Caco-2 (cell line): ENCODE measurements around the gene KRTAP29-1. TPM values are rescaled to one million over a fixed set of nuclear protein-coding genes. Genes with fewer than 3 reads are reported as not detected.

Experiments
- BruUV-seq: library from RNA; stranded (reverse); fragments of 400-500 nt; replicated peaks from 2 replicates; lab custom pipeline; 2021; lab: Mats Ljungman, UMichigan
- CTCF ChIA-PET: fragments of 300-600 bp; sonication (Branson Sonifier 250); formaldehyde crosslinking; loops from one replicate; lab custom pipeline; 2022; ENCODE audit warnings: antibody characterized with exemption; lab: Charles Lee
- POLR2A ChIA-PET: fragments of 300-600 bp; sonication (Branson Sonifier 250); formaldehyde crosslinking; loops from one replicate; lab custom pipeline; 2022; ENCODE audit warnings: antibody characterized with exemption; lab: Charles Lee
- DNase-seq, 2 experiments: peaks; one replicate each; pipeline versions ENCODE4 v3.0.0 to v3.0.0-alpha.2; 2020 to 2022
- H3K27me3 ChIP-seq: replicated peaks from 2 replicates; pipeline ENCODE4 v1.6.0; 2011; ENCODE audit warnings: low read length; ENCODE audit not compliant: control insufficient read depth, insufficient read depth
- H3K36me3 ChIP-seq: 2 replicates; pipeline ENCODE4 v1.5.1; 2011; ENCODE audit warnings: low read length; ENCODE audit not compliant: control insufficient read depth, insufficient read depth
- H3K4me1 ChIP-seq: fragments of 250-450 bp; sonication (Bioruptor Pico); 2 replicates; pipeline ENCODE4 v1.5.1; 2020; ENCODE audit warnings: mild to moderate bottlenecking
- H3K4me3 ChIP-seq: 2 replicates; pipeline ENCODE4 v1.5.1; 2011; ENCODE audit warnings: low read depth, mild to moderate bottlenecking, control low read depth, low read length
- H3K9me3 ChIP-seq: fragments of 250-450 bp; sonication (Bioruptor Pico); 2 replicates; pipeline ENCODE4 v1.5.1; 2020; ENCODE audit warnings: mild to moderate bottlenecking, moderate library complexity
- H3K27ac Mint-ChIP-seq: one replicate; pipeline ENCODE4 v1.8.0; 2022; ENCODE audit warnings: mixed read lengths; ENCODE audit not compliant: unreplicated experiment
- H3K27me3 Mint-ChIP-seq: one replicate; pipeline ENCODE4 v1.8.0; 2022; ENCODE audit warnings: mixed read lengths; ENCODE audit not compliant: insufficient read depth, unreplicated experiment
- H3K36me3 Mint-ChIP-seq: one replicate; pipeline ENCODE4 v1.8.0; 2022; ENCODE audit warnings: mild to moderate bottlenecking, mixed read lengths; ENCODE audit not compliant: insufficient read depth, unreplicated experiment
- H3K4me1 Mint-ChIP-seq: one replicate; pipeline ENCODE4 v1.8.0; 2022; ENCODE audit warnings: low read depth, mixed read lengths; ENCODE audit not compliant: unreplicated experiment
- H3K4me3 Mint-ChIP-seq: one replicate; pipeline ENCODE4 v1.8.0; 2022; ENCODE audit warnings: mild to moderate bottlenecking, moderate library complexity, mixed read lengths; ENCODE audit not compliant: unreplicated experiment
- H3K9me3 Mint-ChIP-seq: one replicate; pipeline ENCODE4 v1.8.0; 2022; ENCODE audit warnings: mixed read lengths; ENCODE audit not compliant: unreplicated experiment
- CTCF ChIP-seq, 2 experiments: fragments of 200-600 bp in 1 of 2; IDR thresholded peaks; 1 replicate in 1 of 2; 2 replicates in 1 of 2; pipeline versions ENCODE4 v1.5.1 to v1.8.0; 2011 to 2022; ENCODE audit warnings: antibody characterized with exemption in 1 of 2, control low read depth in 1 of 2, inconsistent platforms in 1 of 2, low read depth in 1 of 2, low read length in 1 of 2, mild to moderate bottlenecking in 1 of 2, moderate library complexity in 1 of 2; ENCODE audit not compliant: insufficient read depth in 1 of 2, severe bottlenecking in 1 of 2, unreplicated experiment in 1 of 2
- intact Hi-C: fragments of 100-400 bp; cut with micrococcal nuclease; formaldehyde crosslinking; loops from one replicate; pipeline ENCODE4 v1.10.0; 2022; ENCODE audit not compliant: unreplicated experiment
- total RNA-seq: library from RNA; stranded (reverse); gene quantifications from 2 replicates; pipeline ENCODE4 v1.2.3, GENCODE V29; 2022

KRTAP29-1 gene
- total RNA-seq, 1 experiment from 2014 or later = not detected

DNA sequence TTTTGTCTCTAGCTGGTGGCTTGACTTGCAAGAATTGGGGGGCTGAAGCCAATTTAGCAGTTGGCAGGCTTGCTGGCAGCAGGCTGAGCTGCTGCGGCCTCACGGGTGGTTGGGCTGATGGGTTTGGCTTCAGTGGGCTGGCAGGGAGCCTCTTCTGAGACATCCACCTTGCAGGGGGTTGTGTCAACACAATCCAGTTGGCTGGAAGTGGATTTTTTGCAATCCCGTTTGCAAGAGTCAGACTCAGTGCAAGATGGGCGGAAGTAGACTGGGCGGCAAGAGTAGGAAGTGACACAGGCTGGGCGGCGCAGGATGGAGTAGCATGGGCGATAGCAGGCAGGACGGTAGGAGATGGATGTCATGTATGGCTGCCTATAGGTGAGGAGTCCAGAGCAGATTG lies 5.0 kb upstream of the KRTAP29-1 start:
- H3K36me3 ChIP-seq = no peaks in the 10 kb centered on the region
- intact Hi-C loops = no loop called here
- Mint-ChIP-seq H3K9me3 (no peaks in the 10 kb centered on the region), H3K27ac (no peak overlapping the region), H3K36me3 (no peaks in the 10 kb centered on the region), H3K4me3 (no peak overlapping the region), H3K27me3 (no peaks in the 10 kb centered on the region), H3K4me1 (no peaks in the 10 kb centered on the region)
- H3K27me3 ChIP-seq = no peaks in the 10 kb centered on the region
- H3K9me3 ChIP-seq = no peaks in the 10 kb centered on the region; the same call in 1 of the 2 replicates
- ChIA-PET POLR2A (no interaction called here), CTCF (interaction anchor here (1.6 kb wide), 1 partner anchor 15 kb away, joined by 4 read pairs; no protein-coding TSS in a partner anchor)
- no peaks in the 10 kb centered on the region for H3K4me1 ChIP-seq
- no peak for DNase-seq
- no TSS peak for BruUV-seq
- H3K4me3 ChIP-seq = no peak overlapping the region
- no peak for TF ChIP-seq CTCF (IDR thresholded peaks at IDR 0.05; ENCODE audit: insufficient read depth in 1 of 2, low read depth in 1 of 2, low read length in 1 of 2, severe bottlenecking in 1 of 2, unreplicated experiment in 1 of 2)

DNA sequence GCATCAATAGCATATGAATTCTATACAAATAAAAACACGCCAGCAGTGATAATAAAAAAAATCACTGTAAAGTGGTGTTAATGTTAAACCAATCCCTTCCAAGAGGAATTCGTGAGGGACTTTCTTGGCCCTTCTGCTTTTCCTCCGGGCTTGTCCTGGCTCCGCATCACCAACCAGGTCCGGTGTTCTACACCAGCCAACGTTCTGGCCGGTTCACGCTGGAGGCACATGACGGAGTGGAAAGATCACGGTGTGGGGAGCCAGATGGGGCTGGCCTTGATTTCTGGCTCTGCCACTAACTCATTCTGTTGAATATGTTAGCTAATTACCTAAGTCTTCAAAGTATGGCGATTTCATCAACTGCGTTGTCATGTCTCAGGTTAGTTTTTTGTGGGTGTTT lies 1.4 kb upstream of the KRTAP29-1 start:
- CTCF ChIA-PET = no interaction called here
- H3K36me3 Mint-ChIP-seq = no peaks in the 10 kb centered on the region
- intact Hi-C loops = no loop called here

DNA sequence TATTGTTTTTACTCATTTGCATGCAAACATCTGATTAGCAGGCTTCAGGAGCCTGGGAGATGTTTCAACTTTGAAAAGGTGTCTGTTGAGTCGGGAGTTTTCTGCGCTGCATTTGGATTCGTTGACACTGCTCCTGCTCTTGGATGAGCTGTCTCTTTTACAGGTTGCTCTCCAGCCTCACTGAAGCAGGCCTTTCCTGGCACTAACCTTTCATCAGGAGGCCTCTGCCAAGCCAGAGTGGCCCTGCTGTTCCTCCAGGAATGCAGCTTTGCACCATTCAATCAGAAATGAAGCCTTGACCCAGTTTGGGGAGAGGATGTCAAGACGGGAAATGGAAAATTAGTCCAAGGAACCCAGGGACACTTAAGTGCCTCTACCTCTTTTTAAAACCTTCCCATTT lies 330 bp upstream of the KRTAP29-1 start:
- no peak overlapping the region for H3K27ac Mint-ChIP-seq
- intact Hi-C loops = no loop called here
- no peaks in the 10 kb centered on the region for H3K36me3 ChIP-seq
- no peaks in the 10 kb centered on the region for H3K27me3 Mint-ChIP-seq
- no TSS peak for BruUV-seq
- no peak for TF ChIP-seq CTCF (IDR thresholded peaks at IDR 0.05; ENCODE audit: insufficient read depth in 1 of 2, low read depth in 1 of 2, low read length in 1 of 2, severe bottlenecking in 1 of 2, unreplicated experiment in 1 of 2)
- H3K4me1 ChIP-seq = no peaks in the 10 kb centered on the region
- H3K27me3 ChIP-seq = no peaks in the 10 kb centered on the region
- no peak for DNase-seq
- no peaks in the 10 kb centered on the region for H3K9me3 Mint-ChIP-seq
- no peak overlapping the region for H3K4me3 Mint-ChIP-seq
- no peaks in the 10 kb centered on the region for H3K36me3 Mint-ChIP-seq
- H3K9me3 ChIP-seq = no peaks in the 10 kb centered on the region; the same call in 1 of the 2 replicates
- no peaks in the 10 kb centered on the region for H3K4me1 Mint-ChIP-seq
- CTCF ChIA-PET = no interaction called here
- POLR2A ChIA-PET = no interaction called here
- H3K4me3 ChIP-seq = no peak overlapping the region

More for the DNA sequence above, 1.4 kb upstream of the KRTAP29-1 start:
- Histone ChIP-seq H3K4me3 (no peak overlapping the region), H3K4me1 (no peaks in the 10 kb centered on the region), H3K27me3 (no peaks in the 10 kb centered on the region), H3K36me3 (no peaks in the 10 kb centered on the region), H3K9me3 (no peaks in the 10 kb centered on the region; the same call in 1 of the 2 replicates)
- BruUV-seq = no TSS peak
- TF ChIP-seq CTCF (IDR thresholded peaks at IDR 0.05; ENCODE audit: insufficient read depth in 1 of 2, low read depth in 1 of 2, low read length in 1 of 2, severe bottlenecking in 1 of 2, unreplicated experiment in 1 of 2) = no peak
- H3K27me3 Mint-ChIP-seq = no peaks in the 10 kb centered on the region
- H3K9me3 Mint-ChIP-seq = no peaks in the 10 kb centered on the region
- no peak for DNase-seq
- H3K27ac Mint-ChIP-seq = no peak overlapping the region
- POLR2A ChIA-PET = no interaction called here
- no peak overlapping the region for H3K4me3 Mint-ChIP-seq
- no peaks in the 10 kb centered on the region for H3K4me1 Mint-ChIP-seq
